ENCODE data around the gene LYZ. TPM values are rescaled to one million over a fixed set of nuclear protein-coding genes. Genes with fewer than 3 reads are reported as not detected.
A peak's percentile ranks its signal among the peaks of the same experiment; 100 is the strongest.

The LYZ gene
- total RNA-seq, 4 donors from 2014 or later: 2.5 to 18.7 (median 6.1) TPM

DNA sequence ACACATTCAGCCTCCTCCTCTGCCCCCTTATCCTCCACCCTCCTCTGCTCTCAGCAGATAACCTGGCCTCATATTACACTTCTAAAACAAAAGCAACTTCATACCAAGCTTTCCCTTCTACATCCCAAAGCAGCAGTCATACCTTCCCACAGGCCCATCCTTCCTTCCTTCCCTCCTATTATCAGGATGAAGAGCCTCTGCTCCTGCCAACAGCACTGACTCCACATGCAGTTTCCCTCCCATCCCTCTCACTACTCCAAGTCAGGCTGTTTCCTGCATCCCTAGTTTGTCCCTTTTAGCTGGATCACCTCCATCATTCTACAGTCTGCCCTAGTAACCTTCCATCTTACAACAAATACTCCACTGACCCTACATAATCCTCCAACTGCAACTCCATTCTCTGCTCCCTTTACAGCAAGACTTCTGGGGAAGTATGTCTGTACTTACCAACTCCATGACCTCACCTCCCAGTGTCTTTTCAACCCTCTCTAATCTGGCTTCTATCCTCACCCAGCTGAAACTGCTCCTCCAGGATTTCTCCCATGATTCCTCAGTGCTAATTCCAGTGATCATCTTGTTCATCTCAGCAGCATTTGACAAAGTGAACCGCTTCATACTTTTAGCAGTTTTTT, 6.5 kb downstream of the LYZ start:
- H3K36me3 ChIP-seq: no peaks in the 10 kb centered on the region
- H3K27ac ChIP-seq: no peak overlapping the region
- peaks cover 5% of the 10 kb centered on the region for H3K27me3 ChIP-seq
- 84% methylated on average over 1 of the region's 1 CpG for WGBS
- peaks cover 13% of the 10 kb centered on the region for H3K4me1 ChIP-seq
- H3K4me3 ChIP-seq: no peak overlapping the region
- TF ChIP-seq POLR2AphosphoS5 (IDR thresholded peaks at IDR 0.05) (no peak), EP300 (IDR thresholded peaks at IDR 0.05) (no peak), POLR2A (IDR thresholded peaks at IDR 0.05) (no peak)
- TF ChIP-seq, protein P1, sequence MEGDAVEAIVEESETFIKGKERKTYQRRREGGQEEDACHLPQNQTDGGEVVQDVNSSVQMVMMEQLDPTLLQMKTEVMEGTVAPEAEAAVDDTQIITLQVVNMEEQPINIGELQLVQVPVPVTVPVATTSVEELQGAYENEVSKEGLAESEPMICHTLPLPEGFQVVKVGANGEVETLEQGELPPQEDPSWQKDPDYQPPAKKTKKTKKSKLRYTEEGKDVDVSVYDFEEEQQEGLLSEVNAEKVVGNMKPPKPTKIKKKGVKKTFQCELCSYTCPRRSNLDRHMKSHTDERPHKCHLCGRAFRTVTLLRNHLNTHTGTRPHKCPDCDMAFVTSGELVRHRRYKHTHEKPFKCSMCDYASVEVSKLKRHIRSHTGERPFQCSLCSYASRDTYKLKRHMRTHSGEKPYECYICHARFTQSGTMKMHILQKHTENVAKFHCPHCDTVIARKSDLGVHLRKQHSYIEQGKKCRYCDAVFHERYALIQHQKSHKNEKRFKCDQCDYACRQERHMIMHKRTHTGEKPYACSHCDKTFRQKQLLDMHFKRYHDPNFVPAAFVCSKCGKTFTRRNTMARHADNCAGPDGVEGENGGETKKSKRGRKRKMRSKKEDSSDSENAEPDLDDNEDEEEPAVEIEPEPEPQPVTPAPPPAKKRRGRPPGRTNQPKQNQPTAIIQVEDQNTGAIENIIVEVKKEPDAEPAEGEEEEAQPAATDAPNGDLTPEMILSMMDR (IDR thresholded peaks at IDR 0.05): no peak
- no peak for DNase-seq (ENCODE audit: low spot score in 2 of 2)
- H3K9me3 ChIP-seq: no peaks in the 10 kb centered on the region

DNA sequence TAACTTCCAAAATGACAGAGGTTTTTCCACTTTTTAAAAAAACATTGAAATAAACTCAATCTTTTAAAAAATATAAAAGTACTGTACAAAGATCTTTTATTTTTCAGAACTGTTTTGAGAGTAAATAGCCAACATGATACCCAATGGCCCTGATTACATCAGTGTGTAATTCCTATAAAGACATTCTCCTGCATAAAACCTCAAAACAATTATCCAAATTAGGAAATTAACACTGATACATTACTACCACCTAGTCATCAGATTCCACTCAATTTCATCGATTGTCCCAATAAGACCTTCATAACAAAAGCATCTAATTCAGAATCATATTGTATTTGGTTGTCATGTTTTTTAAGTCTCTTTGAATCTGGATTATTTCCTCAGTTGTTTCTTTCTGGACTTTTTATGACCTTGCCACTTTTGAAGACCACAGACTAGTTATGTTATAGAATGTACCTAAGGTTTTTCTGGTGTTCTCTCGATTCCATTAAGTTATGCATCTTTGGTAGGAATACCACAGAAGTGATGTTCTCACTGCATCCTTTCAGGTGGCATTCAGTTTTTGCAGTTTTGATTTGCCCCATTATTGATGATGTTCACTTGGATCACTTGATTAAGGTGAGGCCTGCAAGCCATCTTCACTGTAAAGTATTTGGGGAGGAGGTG, 7.3 kb downstream of the LYZ start:
- H3K36me3 ChIP-seq: no peaks in the 10 kb centered on the region
- no peaks in the 10 kb centered on the region for H3K9me3 ChIP-seq
- TF ChIP-seq, protein P1 (IDR thresholded peaks at IDR 0.05): no peak
- TF ChIP-seq POLR2A (IDR thresholded peaks at IDR 0.05) (no peak), EP300 (IDR thresholded peaks at IDR 0.05) (no peak), POLR2AphosphoS5 (IDR thresholded peaks at IDR 0.05) (no peak)
- H3K4me1 ChIP-seq: peaks cover 15% of the 10 kb centered on the region
- no peak overlapping the region for H3K27ac ChIP-seq
- H3K4me3 ChIP-seq: no peak overlapping the region
- H3K27me3 ChIP-seq: peaks cover 5% of the 10 kb centered on the region
- WGBS: 96% methylated on average over 2 of the region's 2 CpGs
- no peak for DNase-seq (ENCODE audit: low spot score in 2 of 2)

DNA sequence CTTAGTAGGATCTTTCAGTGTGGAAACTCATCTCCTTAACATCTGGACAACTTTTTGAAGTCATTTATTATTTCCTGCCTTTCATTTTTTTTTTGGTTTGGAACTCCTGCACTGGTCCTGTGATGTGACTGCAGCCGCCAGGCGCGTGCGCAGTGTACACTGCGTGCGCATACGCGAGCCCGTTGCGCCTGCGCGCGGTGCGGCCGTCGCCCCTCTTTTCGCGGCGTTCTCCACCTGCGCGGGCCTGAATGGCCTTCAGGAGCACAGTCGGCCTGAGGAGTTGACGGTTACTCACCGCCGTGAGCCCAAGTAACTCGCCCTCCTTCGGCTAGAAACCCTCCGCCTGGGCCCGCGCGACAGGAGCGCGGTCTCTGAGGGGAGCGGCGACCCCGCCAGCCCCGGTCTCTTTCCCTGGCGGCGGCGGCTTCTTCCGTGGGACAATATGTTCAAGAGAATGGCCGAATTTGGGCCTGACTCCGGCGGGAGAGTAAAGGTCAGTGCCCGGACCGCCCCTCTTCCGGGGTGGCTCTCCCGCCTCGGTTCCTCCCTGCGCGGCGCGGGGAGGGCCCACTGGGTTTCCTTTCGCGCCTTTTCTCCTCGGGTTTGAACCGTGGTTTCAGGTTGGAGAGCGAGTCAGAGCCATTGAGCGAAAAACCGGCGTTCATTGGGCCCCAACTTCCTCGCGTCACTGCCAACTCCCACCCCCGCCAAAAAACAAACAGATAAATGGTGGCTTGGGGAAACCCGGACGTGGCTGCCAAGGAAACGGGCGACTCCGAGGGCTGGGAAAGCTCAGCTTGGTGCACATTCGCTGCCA, 11.6 kb downstream of the LYZ start, which contains the start of gene YEATS4:
Gene YEATS4, plus strand, starts transcription at position 213 of the 817 bp plus-strand sequence. Its CDS starts 230 bp downstream, at position 443.
- Histone ChIP-seq H3K4me3 (peak within 1 kb of the TSS; percentile 69), H3K9me3 (no peaks in the 10 kb centered on the region), H3K4me1 (peaks cover 20% of the 10 kb centered on the region), H3K27me3 (no peaks in the 10 kb centered on the region), H3K36me3 (no peaks in the 10 kb centered on the region), H3K27ac (peak within 1 kb of the TSS; percentile 90)
- under 1% methylated on average over 46 of the region's 70 CpGs for WGBS
- TF ChIP-seq, protein P1 (IDR thresholded peaks at IDR 0.05): no peak
- TF ChIP-seq EP300 (IDR thresholded peaks at IDR 0.05): no peak
- TF ChIP-seq POLR2AphosphoS5 (IDR thresholded peaks at IDR 0.05): peak in 1 of 3 donors; percentile 25
- peak in 1 of 2 donors; percentile 32 for TF ChIP-seq POLR2A (IDR thresholded peaks at IDR 0.05)
- peak; percentile 84 to 88 for DNase-seq (ENCODE audit: low spot score in 2 of 2)

DNA sequence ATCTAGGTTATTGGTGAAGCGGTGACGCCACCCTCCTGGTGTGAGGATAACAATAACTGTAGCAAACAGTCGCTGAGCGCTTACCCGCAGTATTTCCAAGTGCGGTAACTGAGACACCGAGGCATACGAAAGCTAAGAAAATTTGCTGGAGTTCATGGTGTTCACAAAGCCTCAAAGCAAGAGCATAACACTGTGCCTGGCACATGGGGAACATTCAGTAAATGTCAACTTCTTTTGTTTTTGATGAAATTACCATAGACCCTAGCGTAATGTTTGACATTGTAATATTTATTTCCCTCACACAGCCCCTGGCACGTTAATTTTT, 12.1 kb downstream of the LYZ start:
- 9% methylated on average over 10 of the region's 10 CpGs for WGBS
- Histone ChIP-seq H3K4me1 (peaks cover 20% of the 10 kb centered on the region), H3K27ac (peak overlapping the region; percentile 90), H3K36me3 (no peaks in the 10 kb centered on the region), H3K4me3 (peak overlapping the region; percentile 69), H3K9me3 (no peaks in the 10 kb centered on the region), H3K27me3 (no peaks in the 10 kb centered on the region)
- TF ChIP-seq POLR2AphosphoS5 (IDR thresholded peaks at IDR 0.05) (no peak), EP300 (IDR thresholded peaks at IDR 0.05) (no peak), POLR2A (IDR thresholded peaks at IDR 0.05) (no peak)
- TF ChIP-seq, protein P1 (IDR thresholded peaks at IDR 0.05): no peak
- DNase-seq (ENCODE audit: low spot score in 2 of 2): no peak

DNA sequence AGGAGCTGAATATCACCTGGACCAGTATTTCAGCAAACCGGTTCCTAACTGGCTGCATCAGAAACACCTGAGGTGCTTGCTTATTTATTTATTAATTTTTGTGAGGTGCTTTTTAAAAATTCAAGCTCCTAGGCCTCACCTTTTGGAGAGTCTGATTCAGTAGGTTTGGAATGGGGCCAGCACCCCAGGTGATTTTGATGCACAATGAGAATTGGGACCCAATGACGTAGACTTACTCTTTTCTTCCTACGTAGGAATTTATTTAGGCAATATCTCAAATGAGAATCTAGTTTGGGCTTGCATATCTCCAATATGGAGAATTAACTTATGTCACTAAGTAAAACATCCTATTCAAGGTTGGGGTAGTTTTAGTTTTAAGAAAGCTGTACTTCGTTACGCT, 18.6 kb downstream of the LYZ start:
- Histone ChIP-seq H3K4me3 (no peak overlapping the region), H3K27me3 (no peaks in the 10 kb centered on the region), H3K4me1 (peaks cover 5% of the 10 kb centered on the region), H3K27ac (no peak overlapping the region), H3K36me3 (peaks cover 31% of the 10 kb centered on the region), H3K9me3 (no peaks in the 10 kb centered on the region)
- TF ChIP-seq EP300 (IDR thresholded peaks at IDR 0.05) (no peak), POLR2A (IDR thresholded peaks at IDR 0.05) (no peak), POLR2AphosphoS5 (IDR thresholded peaks at IDR 0.05) (no peak)
- TF ChIP-seq, protein P1 (IDR thresholded peaks at IDR 0.05): no peak
- no peak for DNase-seq (ENCODE audit: low spot score in 2 of 2)
- 67% methylated on average over 5 of the region's 5 CpGs for WGBS

Data from suprapubic skin (tissue), 4 donors.